Measurements from ENCODE around the gene UNC5B.
"Not testable (repeated sequence)": the region's sequence is repeated elsewhere in the genome, so short reads cannot be mapped to it uniquely, and the experiment has no call there.

The UNC5B gene

GRCh38 chr10:71209731-71210541, 2.4 kb upstream of the UNC5B start:
- DNase-seq: no peak

- DNase-seq: no peak
Measured at GRCh38 chr10:71210542-71210871, 1.9 kb upstream of the UNC5B start.

- DNase-seq: no peak
Measured at GRCh38 chr10:71211053-71211452, 1.3 kb upstream of the UNC5B start.

GRCh38 chr10:71211775-71212317, 524 bp upstream of the UNC5B start:
- DNase-seq: no peak

- no peak for DNase-seq
Measured at GRCh38 chr10:71213127-71213621, 804 bp downstream of the UNC5B start.

GRCh38 chr10:71213761-71214440, 1.5 kb downstream of the UNC5B start:
- no peak for DNase-seq

- DNase-seq: no peak
Measured at GRCh38 chr10:71214641-71215559, 2.5 kb downstream of the UNC5B start.

DNA sequence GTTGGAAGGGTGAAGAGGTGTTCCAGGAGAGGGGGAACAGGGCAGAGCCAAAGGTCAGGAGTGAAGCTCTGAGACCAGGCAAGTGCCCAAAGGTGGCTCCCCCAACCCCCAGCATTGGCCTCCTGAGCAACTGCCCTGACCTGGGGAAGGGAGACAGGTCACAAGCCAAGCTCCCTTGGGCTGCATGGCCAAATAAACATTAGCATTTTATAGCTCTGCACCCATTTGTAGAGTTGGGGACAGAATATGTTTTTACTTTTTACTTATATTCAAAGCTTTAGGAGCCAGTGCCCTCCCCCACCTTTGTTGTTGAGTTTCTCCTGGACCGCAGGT, 4.0 kb downstream of the UNC5B start:
- DNase-seq: no peak

DNA sequence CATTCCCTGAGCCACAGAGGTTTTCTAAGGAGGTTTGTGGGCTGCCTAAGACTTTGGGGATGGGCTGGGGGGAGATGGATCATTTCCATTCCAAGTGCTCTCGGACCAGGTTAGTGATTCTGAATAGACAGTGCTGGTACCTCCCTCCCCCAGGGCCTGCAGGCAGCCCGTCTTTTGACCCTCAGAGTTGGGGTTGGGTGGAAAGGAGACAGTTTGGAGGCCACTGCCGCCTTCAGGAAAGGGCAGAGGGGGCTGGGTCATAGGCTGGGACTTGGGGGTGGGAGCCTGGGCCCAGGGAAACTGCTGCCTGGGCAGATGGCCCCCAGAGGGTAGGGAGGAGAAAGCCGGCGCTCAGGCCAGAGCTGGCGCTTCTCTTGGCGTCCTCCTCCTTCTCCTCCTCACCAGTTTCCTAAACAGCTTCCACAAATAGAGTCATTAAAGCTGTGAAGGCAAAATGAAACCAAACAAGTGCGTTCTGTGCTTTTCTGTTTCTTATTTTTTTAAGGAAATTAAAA, 4.4 kb downstream of the UNC5B start:
- DNase-seq: no peak

DNA sequence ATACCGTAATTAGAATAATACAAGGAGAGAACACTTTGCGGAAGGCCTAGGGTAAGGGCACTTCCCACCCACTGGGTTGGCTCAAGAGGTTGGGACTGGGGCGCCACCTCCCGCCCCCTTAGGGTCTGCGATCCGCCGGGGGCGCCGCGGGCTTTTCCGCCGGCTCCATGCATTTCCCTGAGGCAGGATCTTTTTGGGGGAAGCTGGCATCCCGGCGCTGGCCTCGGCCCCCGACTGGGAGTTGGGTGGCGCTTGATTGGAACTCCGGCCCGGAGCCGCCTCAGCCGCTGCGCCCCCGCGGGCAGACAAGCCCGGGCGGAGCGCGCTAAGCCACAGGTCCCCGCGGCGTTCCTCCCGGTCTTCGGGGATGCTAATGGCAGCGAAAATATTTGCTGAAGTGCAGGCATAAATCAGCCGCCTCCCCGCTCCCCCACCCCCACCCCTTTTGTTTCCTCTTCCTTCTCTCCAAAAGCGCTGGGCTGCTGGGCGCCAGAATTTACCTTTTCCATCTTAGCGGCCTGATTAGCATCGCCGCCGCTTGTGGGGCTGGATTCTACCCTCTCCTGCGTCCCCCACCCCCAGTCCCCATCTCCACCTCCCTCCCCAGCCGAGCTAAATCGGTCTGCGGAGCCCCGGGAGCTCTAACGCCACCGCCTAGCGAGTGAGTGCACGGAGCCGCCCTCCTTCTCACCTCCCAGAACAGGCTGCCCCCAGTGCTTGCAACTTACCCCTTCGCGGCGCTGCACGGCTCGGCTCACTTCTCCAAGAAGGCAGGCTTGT, 5.1 kb downstream of the UNC5B start:
- no peak for DNase-seq

DNA sequence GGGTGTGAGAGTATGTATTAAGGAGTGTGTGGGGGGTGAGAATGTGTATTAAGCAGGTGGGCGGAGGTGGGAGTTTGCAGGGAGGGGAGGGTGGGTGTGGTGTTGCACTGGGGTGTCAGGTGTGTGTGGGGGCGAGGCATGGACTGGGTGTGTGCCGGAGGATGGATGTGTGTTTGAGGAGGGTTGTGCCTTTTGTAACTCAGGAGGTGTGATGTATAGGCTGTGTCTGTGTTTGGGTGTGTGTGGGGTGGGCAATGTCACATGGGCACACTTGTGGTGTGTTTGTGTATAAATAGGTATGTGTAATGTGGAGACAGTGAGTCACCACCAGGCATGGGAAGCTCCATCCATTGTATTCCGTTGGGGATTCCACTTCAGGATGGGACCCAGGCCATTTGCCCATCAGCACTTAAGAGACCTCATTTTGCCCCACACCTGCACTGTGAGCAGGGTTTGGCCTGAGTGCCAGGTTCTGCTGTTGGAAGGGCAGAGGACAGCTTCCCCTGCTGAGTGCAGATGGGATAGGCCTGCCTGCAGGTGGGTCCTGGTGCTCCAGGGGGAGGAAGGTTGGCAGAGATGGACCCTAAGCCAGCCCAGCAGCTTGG, 5.8 kb downstream of the UNC5B start:
- no peak for DNase-seq

- DNase-seq: no peak
Measured at GRCh38 chr10:71218651-71219050, 6.3 kb downstream of the UNC5B start.

- DNase-seq: not testable (repeated sequence)
Measured at GRCh38 chr10:71219236-71219917, 7.0 kb downstream of the UNC5B start.

DNA sequence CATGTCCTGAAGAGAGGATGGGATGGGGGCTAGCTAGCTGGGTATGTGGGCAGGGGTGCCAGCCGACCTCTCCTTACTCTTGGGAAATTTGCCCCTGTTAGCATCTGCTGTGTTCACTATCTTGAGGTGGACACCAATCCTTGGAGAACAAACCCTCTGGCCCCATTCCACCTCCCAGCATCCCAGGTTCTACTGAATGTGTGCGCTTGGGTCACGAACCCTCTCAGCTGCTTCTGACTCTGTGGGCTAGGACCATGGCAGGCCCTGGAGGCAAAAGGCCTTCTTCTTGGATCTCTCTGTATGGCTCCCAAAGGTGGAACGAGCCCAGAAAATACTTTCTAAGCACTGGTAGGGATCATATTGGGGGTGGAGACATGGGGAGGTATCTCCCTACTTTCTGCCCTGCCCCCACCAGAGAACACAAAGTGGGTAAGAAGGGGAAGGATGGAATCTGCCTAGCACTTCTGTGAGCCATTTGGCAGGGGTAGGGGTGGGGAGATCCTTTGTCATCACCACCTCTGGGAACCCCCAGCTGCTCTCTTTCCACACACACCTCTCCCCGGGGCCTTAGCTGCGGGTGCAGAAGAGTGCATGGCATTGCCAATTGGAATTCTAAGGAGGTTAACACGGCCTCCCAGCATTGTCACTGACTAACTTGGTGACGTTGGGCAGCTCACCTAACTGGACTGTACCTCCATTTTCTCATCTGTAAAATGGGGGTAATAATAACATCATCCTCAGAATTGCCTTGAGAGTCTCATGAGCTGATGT, 7.7 kb downstream of the UNC5B start:
- no peak for DNase-seq

DNA sequence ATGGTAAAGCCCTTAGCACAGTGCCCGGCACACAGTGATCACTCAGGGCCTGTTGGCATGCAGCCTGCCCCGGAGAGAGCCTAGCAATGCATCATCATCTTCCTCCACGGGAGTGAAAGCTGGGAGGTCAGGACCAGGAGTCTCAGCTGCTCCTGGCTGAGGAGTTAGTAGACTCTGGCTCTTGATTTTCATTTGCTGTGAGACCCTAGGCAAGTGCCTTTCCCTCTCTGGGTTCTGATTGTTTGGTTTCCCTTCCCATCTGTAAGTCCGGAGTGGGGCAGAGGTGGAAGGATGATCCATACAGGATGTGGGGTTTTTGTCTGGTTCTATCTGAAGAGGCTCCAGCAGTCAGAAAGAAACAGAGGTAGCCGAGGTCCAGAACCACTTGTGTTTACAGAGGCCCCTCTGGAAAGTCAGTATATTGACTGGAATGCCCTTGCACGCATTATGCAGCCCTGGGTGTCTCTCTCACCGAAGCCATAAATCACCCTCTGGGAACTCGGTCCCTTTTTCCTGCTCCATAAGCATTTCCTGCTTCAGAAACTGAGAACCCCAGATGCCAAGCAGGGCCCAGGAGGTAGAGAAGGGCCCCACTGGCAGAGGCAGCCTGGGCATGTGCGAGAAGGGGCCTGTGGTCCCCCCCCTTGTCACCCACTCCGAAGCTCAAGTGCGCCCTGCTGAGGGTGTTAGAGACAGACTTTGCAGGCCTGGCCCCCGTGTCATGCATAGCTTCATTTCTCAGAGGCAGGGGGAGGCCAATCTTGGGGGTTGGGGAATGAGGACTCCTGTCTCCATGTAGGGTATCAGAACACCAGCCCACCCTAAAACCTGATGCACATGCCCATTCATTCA, 8.5 kb downstream of the UNC5B start:
- DNase-seq: no peak

GRCh38 chr10:71221586-71222202, 9.3 kb downstream of the UNC5B start:
- DNase-seq: no peak

DNA sequence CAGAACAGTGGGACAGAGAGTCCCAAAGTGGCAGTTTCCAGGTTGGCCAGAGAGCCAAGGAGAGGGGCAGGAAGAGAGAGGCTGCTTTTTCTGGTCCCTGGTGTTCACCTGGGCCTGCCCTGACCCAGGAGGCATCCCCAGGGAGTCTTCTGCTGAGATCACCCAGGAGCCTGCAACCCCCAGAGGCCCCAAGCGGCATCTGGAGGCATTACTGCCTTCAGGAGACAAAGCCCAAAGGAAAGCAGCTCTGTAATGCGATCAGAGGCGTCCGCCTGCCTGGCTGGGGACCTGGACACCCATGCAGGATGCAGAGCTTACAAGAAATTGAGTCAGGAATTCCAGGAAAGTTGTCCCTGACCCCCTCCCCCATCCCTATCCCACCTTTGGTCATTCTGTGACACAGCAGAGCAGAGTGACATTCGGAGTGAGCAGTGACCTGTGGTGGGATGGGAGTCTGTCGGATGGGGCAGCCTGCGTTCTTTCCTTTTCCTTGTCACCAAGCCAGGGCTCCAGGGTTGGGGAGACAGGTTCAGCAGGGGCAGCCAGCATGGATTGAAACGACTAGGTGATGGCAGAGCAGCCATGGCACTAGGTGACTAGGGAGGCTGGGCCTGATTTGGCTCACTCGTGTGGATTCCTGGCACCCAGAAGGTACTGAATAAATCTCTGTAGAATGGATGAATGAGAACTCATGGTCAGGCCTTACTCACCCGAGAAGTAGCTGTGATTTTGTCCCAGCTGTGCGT, 10.4 kb downstream of the UNC5B start:
- DNase-seq: no peak

Data from stimulated activated naive CD4-positive, alpha-beta T cell (primary cell).